ENCODE results near the gene OXCT2. TPM values are rescaled to one million over a fixed set of nuclear protein-coding genes. Genes with fewer than 3 reads are reported as not detected.

OXCT2 gene
- 1.3 and 1.8 TPM in 2 replicates for total RNA-seq

DNA sequence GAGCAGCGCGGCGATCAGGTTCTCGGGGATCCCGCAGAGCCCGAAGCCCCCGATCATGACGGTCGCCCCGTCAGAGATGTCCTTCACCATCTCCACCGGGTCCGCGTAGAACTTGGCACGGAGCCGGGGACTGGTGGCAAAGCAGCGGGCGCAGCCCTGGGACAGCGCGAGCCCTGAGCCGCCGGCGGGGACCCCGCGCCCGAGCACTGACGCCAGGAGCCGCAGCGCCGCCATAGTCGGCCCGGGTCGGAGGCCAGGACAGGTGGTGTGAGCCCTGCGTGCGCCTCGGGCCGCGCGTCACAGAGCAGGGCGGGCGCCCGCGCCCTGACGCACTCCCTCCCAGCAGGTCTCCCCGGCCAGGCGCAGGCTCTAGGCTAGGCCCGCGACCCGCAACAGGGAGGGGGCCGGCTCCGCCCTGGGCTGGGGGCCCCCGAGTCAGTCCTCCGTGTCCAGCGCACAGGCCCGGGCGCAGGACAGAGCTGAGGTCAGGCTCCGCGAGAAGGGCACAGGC lies at the start of gene OXCT2:
Gene OXCT2, minus strand, starts transcription at position 327 of the 511 bp plus-strand sequence. Its CDS starts 93 bp downstream, at position 234.

DNA sequence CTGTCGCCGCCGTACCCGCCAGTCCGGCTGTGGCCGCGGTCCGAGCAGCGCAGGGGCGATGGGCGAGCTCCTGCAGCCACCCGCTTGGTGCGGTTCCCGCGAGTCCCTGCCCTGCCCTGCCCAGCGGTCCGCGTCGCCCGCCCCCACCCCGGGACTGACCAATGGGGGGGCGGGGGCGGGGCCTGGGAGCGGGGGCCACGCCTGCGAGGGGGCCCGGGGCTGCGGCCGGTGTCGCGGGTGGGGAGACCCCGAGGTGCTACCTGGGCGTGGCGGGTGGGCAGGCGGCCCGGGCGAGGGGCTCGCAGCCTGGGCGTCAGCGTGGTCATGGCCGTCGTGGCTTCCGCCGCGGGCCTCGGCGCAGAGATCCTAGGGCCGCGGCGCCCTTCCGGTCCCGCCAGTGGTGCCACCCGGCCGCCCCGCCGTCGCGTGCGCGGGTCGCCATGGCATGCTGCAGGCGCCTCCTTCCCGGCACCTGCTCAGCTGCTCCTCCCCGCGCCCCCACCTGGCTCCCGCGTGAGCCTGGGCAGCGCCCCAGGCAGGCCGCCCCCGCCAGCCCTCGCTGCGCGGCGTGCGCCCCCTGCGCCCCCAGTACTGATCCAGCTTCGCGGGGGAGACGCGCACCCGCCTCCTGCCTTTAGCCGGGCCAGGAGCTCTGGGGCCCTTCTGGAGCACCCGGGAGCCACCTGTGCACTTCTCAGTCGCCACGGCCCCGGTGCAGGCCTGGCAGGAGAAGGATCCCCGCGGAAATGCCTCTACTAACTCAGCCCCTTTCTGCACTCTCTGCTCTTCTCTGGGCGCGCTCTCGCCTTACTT lies 17.8 kb upstream of the OXCT2 start, which contains the start of gene BMP8B:
Gene BMP8B, minus strand, starts transcription at position 108 of the 813 bp plus-strand sequence. CDS start 380 bp downstream, outside the sequence.

DNA sequence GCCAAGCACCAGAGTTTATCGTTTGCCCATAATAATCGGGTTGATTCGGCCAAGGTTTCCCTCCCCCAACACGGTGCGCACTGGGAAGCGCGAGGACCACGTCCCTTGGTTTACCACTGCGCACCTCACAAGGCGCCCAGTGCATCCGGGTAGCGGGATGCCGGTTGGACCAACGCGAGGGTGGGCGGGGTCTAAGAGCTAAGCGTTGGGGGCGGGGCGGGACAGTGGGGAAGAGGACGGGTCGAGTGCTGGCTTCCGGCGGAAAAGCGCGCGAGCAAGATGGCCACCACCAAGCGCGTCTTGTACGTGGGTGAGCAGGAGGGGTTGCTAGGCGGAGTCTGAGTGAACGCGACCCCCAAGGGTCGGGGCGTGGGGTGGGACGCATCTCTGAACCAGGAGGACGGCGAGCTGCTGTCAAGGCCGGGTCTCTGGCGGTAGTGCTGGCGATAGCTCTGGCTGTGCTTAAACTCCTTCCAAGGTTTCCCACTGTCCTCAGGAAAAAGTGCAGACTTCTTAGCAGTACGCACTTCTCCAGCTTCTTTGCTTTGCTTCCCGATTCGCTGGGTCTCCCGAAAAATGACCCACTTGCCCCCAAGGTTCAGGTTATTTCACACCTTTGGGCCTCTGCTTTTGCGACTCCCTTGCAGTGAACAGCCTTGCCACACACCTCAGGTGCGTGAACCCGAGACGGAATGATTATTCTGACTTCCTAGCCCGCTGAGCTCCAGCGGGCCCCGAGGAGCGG lies 32.4 kb downstream of the OXCT2 start, which contains the start of gene PPIE:
Gene PPIE, plus strand, starts transcription at position 261 of the 745 bp plus-strand sequence. Its CDS starts 19 bp downstream, at position 280.

Other genes with a start within 250 kb of the OXCT2 start
- gene PABPC4, start 194.6 kb downstream of the OXCT2 start, total RNA-seq = 363 and 444 TPM in 2 replicates
- gene HEYL, start 131.7 kb downstream of the OXCT2 start, total RNA-seq = 0.30 and 3.1 TPM in 2 replicates
- not detected in 2 replicates for gene NT5C1A, start 99.2 kb downstream of the OXCT2 start, total RNA-seq
- gene HPCAL4, start 79.9 kb downstream of the OXCT2 start, total RNA-seq = not detected in 2 replicates
- gene PPIE, start 32.5 kb downstream of the OXCT2 start, total RNA-seq = 26.9 and 28.2 TPM in 2 replicates
- under 0.01 TPM in 1 of 2 replicates, not detected in the other for gene BMP8B, start 17.5 kb upstream of the OXCT2 start, total RNA-seq
- gene TRIT1, start 112.2 kb upstream of the OXCT2 start, total RNA-seq = 29.7 and 41.9 TPM in 2 replicates
- 0.33 and 1.4 TPM in 2 replicates for gene MYCL, start 130.6 kb upstream of the OXCT2 start, total RNA-seq
- 1.4 and 5.2 TPM in 2 replicates for gene MFSD2A, start 183.8 kb upstream of the OXCT2 start, total RNA-seq